ENCODE results near the gene CCDC178. TPM values are rescaled to one million over a fixed set of nuclear protein-coding genes. Genes with fewer than 3 reads are reported as not detected.

CCDC178 gene
- total RNA-seq, 2 donors from 2014 or later, result 3.2 to 5.9 TPM

GRCh38 chr18:33282142-33282541 lies 158.4 kb downstream of the CCDC178 start:
- 88% methylated on average over 7 of the region's 7 CpGs for WGBS
- intact Hi-C loops (cut with DNase I), result no loop called here
- Histone ChIP-seq H3K27ac (no peak overlapping the region), H3K4me3 (no peak overlapping the region), H3K4me1 (replicated peaks) (no peaks in the 10 kb centered on the region), H3K9me3 (no peaks in the 10 kb centered on the region), H3K36me3 (no peaks in the 10 kb centered on the region), H3K27me3 (replicated peaks; ENCODE audit: insufficient read depth) (no peaks in the 10 kb centered on the region)
- TF ChIP-seq POLR2AphosphoS5 (IDR thresholded peaks at IDR 0.05) (no peak), CTCF (IDR thresholded peaks at IDR 0.05) (no peak), POLR2A (IDR thresholded peaks at IDR 0.05) (no peak)
- no peak for DNase-seq (ENCODE audit: low spot score)

GRCh38 chr18:33277431-33277830 lies 163.1 kb downstream of the CCDC178 start:
- no peaks in the 10 kb centered on the region for H3K9me3 ChIP-seq
- no peak for DNase-seq (ENCODE audit: low spot score)
- no peak overlapping the region for H3K4me3 ChIP-seq
- TF ChIP-seq POLR2A (IDR thresholded peaks at IDR 0.05), result no peak
- TF ChIP-seq POLR2AphosphoS5 (IDR thresholded peaks at IDR 0.05), result no peak
- no peak for TF ChIP-seq CTCF (IDR thresholded peaks at IDR 0.05)
- no peaks in the 10 kb centered on the region for H3K4me1 ChIP-seq (replicated peaks)
- intact Hi-C loops (cut with DNase I), result no loop called here
- no peak overlapping the region for H3K27ac ChIP-seq
- H3K27me3 ChIP-seq (replicated peaks; ENCODE audit: insufficient read depth), result no peaks in the 10 kb centered on the region
- H3K36me3 ChIP-seq, result no peaks in the 10 kb centered on the region

- Histone ChIP-seq H3K27ac (no peak overlapping the region), H3K9me3 (no peaks in the 10 kb centered on the region), H3K4me3 (no peak overlapping the region), H3K4me1 (replicated peaks) (no peaks in the 10 kb centered on the region), H3K27me3 (replicated peaks; ENCODE audit: insufficient read depth) (no peaks in the 10 kb centered on the region), H3K36me3 (no peaks in the 10 kb centered on the region)
- no peak for DNase-seq (ENCODE audit: low spot score)
- TF ChIP-seq POLR2AphosphoS5 (IDR thresholded peaks at IDR 0.05), result no peak
- TF ChIP-seq CTCF (IDR thresholded peaks at IDR 0.05), result no peak
- TF ChIP-seq POLR2A (IDR thresholded peaks at IDR 0.05), result no peak
- intact Hi-C loops (cut with DNase I), result no loop called here
Observed at GRCh38 chr18:33275843-33276242, 164.7 kb downstream of the CCDC178 start.

GRCh38 chr18:33270297-33270696 lies 170.2 kb downstream of the CCDC178 start:
- no peak overlapping the region for H3K4me3 ChIP-seq
- intact Hi-C loops (cut with DNase I), result no loop called here
- WGBS, result 70% methylated on average over 1 of the region's 1 CpG
- no peak overlapping the region for H3K27ac ChIP-seq
- TF ChIP-seq CTCF (IDR thresholded peaks at IDR 0.05) (no peak), POLR2AphosphoS5 (IDR thresholded peaks at IDR 0.05) (no peak), POLR2A (IDR thresholded peaks at IDR 0.05) (no peak)
- H3K9me3 ChIP-seq, result no peaks in the 10 kb centered on the region
- DNase-seq (ENCODE audit: low spot score), result no peak
- no peaks in the 10 kb centered on the region for H3K36me3 ChIP-seq
- no peaks in the 10 kb centered on the region for H3K4me1 ChIP-seq (replicated peaks)
- H3K27me3 ChIP-seq (replicated peaks; ENCODE audit: insufficient read depth), result no peaks in the 10 kb centered on the region

GRCh38 chr18:33269223-33269622 lies 171.3 kb downstream of the CCDC178 start:
- 27% methylated on average over 2 of the region's 2 CpGs for WGBS
- Histone ChIP-seq H3K4me3 (no peak overlapping the region), H3K4me1 (replicated peaks) (no peaks in the 10 kb centered on the region), H3K9me3 (no peaks in the 10 kb centered on the region), H3K27me3 (replicated peaks; ENCODE audit: insufficient read depth) (no peaks in the 10 kb centered on the region), H3K27ac (no peak overlapping the region), H3K36me3 (no peaks in the 10 kb centered on the region)
- TF ChIP-seq POLR2A (IDR thresholded peaks at IDR 0.05) (no peak), POLR2AphosphoS5 (IDR thresholded peaks at IDR 0.05) (no peak), CTCF (IDR thresholded peaks at IDR 0.05) (no peak)
- intact Hi-C loops (cut with DNase I), result no loop called here
- no peak for DNase-seq (ENCODE audit: low spot score)

Measured in prostate gland (tissue), 2 donors.